Lower leg skin (tissue), 4 donors: Measurements from ENCODE around the gene PAF1. TPM values are rescaled to one million over a fixed set of nuclear protein-coding genes. Genes with fewer than 3 reads are reported as not detected.

Source experiments
- DNase-seq, 2 donors: peaks; one replicate each; pipeline ENCODE4 v3.0.0-alpha.2; 2019; ENCODE audit warnings: low spot score in 2 of 2
- H3K4me3 ChIP-seq: fragments of 200-600 bp; sonication (generic); 2 replicates; pipeline ENCODE4 v1.5.1; 2017; ENCODE audit warnings: mild to moderate bottlenecking, low read depth; ENCODE audit not compliant: poor library complexity, severe bottlenecking
- POLR2A ChIP-seq, 2 donors: fragments of 450-650 bp; IDR thresholded peaks; one replicate each; pipeline ENCODE4 v1.6.1; 2016 to 2017; ENCODE audit warnings: antibody characterized with exemption in 2 of 2, mild to moderate bottlenecking in 1 of 2, moderate library complexity in 1 of 2
- WGBS, 2 donors: methylation state at CpG; one replicate each; pipeline ENCODE4 v1.1.5; 2018; 5-methylcytosine and 5-hydroxymethylcytosine counted together
- intact Hi-C: fragments of 100-400 bp; cut with DNase I; formaldehyde crosslinking; loops from one replicate; pipeline ENCODE4 v1.15.0; 2023; ENCODE audit warnings: low total_unique reads
- total RNA-seq, 4 donors: library from RNA; depleted of rRNA; stranded (reverse); fragments of >200 nt; gene quantifications; one replicate each; pipeline ENCODE4 v1.1.0, GENCODE V29; 2016
- TF ChIP-seq, protein P1 (sequence below), 3 donors: fragments of 450-650 bp; IDR thresholded peaks; one replicate each; pipeline ENCODE4 v1.5.1; 2016; ENCODE audit warnings: antibody characterized with exemption in 3 of 3, mild to moderate bottlenecking in 3 of 3, moderate library complexity in 2 of 3

The PAF1 gene
- total RNA-seq, 4 donors from 2014 or later, result 22.4 to 48.0 (median 36.3) TPM

DNA sequence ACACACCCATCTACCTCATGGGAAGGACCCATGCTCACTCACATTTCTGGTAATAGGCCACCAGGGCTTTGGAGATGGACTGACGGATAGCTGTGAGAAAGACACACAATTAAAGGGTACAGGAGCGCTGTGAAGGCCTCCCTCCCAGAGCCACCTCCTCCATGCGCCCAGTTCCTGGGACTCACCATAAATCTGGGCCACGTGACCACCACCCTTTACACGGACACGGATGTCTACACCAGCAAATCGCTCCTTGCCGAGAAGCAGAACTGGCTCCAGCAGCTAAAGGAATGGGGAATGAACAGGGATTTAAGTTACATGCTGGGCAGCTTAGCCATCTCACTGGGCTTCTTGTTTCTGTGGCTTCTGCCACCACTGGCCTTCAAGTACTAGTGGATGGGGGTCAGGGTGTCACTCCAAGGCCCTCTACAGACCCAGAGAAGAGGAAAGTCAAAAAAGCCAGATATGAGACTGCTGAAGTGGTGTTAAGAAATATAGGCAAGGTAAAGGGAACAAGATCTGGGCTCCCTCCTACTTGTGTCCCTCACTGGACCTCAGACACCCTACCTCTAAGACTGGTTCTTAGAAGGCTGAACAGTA, 42.7 kb upstream of the PAF1 start:
- 94 to 97% methylated on average over 8 of the region's 8 CpGs for WGBS, 2 donors
- intact Hi-C loops, result no loop called here

DNA sequence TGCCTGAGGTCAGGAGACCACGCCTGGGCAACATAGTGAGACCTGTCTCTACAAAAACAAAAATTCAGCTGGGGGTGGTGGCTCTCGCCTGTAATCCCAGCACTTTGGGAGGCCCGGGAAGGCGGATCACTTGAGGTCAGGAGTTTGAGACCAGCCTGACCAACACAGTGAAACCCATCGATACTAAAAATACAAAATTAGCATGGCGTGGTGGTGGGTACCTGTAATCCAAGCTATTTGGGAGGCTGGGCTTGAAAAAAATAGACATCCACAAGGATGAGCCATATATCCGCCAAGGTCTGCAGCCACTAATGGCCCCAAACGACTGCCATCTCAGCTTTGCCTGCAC, 41.7 kb upstream of the PAF1 start:
- no peak for TF ChIP-seq POLR2A (IDR thresholded peaks at IDR 0.05)
- TF ChIP-seq, protein P1, sequence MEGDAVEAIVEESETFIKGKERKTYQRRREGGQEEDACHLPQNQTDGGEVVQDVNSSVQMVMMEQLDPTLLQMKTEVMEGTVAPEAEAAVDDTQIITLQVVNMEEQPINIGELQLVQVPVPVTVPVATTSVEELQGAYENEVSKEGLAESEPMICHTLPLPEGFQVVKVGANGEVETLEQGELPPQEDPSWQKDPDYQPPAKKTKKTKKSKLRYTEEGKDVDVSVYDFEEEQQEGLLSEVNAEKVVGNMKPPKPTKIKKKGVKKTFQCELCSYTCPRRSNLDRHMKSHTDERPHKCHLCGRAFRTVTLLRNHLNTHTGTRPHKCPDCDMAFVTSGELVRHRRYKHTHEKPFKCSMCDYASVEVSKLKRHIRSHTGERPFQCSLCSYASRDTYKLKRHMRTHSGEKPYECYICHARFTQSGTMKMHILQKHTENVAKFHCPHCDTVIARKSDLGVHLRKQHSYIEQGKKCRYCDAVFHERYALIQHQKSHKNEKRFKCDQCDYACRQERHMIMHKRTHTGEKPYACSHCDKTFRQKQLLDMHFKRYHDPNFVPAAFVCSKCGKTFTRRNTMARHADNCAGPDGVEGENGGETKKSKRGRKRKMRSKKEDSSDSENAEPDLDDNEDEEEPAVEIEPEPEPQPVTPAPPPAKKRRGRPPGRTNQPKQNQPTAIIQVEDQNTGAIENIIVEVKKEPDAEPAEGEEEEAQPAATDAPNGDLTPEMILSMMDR (IDR thresholded peaks at IDR 0.05), result no peak
- no peak for DNase-seq
- intact Hi-C loops, result no loop called here
- WGBS, 2 donors, result 92 to 96% methylated on average over 8 of the region's 8 CpGs
- H3K4me3 ChIP-seq, result no peak overlapping the region

More for the DNA sequence above, 42.7 kb upstream of the PAF1 start:
- TF ChIP-seq, protein P1 (IDR thresholded peaks at IDR 0.05), result no peak
- TF ChIP-seq POLR2A (IDR thresholded peaks at IDR 0.05), result no peak
- DNase-seq, result no peak
- H3K4me3 ChIP-seq, result no peak overlapping the region

DNA sequence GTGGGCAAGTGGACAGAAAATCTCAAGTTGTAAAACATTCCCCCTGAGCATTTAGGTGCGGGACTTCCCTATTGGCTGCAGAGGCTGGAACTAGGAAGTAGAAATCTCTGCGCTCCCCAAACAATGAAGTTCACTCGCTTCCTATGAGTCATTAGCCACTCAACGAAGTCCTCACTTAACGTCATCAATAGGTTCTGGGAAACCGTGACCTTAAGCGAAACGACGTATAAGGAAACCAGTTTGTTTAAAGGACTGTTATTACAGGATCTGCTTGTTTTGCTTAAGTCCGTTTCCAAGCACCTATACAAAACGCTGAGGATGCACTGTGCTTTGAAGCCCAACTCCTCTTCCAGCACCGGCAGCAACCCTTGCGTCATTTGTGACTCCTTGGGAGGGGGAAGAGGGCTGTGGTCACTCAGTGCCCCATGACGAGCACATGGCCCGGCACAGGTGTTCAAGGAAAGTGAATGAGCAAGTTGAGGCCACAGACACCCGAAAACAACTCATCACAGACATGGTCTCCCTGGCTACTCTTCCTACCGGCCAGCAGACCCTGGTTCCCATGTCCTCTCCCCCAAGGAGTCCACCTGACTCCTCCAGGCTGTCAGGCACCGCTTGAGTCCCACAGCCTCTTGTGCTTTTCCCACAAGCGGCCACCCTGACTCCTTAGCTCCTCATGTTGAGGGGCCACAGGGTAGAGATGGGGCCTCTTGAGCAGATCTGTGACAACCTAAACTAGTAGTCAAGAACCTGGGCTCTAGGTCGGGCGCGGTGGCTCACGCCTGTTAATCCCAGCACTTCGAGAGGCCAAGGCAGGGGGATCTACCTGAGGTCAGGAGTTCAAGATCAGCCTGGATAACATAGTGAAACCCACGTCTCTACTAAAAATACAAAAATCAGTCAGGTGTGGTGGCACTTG, 40.0 kb upstream of the PAF1 start:
- DNase-seq, result peak in 1 of 2 donors; percentile 89
- TF ChIP-seq, protein P1 (IDR thresholded peaks at IDR 0.05), result no peak
- no peak for TF ChIP-seq POLR2A (IDR thresholded peaks at IDR 0.05)
- 55 to 68% methylated on average over 23 to 25 of the region's 25 CpGs for WGBS, 2 donors
- intact Hi-C loops, result no loop called here
- H3K4me3 ChIP-seq, result no peak overlapping the region

DNA sequence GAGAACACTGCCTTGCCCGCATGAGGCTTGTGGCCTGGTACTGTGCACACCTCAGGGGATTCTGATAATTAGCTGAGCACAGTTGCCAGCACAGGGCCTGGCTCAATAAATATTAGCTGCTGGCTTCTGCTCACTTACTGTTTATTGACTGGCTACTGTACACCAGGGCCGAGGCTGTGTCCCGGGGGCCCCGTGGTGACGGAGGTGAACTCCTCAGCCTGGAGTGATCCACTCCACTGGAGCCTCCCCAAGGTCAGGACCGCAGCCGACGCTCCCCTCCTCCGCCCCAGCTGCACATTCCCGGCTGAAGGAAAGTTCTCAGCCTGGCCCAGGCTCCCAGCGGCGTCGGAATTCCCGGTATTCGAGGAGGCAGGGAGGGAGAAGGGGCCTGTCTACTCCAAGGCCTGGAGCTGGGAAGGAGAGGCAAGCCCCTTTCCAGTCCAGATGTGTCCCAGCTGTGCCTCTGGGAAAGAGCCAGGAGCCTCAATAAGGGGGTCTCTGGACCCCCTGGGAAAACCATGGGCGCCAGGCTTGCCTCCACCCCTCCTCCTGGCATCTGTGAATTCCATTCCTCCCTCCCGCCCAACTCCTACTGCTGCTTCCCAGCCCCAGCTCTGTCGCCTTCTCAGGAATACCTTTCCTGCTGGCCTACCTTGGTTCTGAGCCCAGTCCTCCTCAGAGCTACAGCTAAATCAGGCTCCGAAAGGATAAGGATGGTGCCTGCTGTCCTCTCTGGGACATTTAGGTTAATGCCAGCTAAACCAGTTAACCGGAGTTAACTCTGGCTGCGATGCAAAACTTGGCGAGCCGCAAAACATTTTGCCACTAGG, 37.6 kb upstream of the PAF1 start:
- no peak for DNase-seq
- WGBS, 2 donors, result 20 to 46% methylated on average over 18 to 23 of the region's 23 CpGs
- no peak overlapping the region for H3K4me3 ChIP-seq
- TF ChIP-seq POLR2A (IDR thresholded peaks at IDR 0.05), result no peak
- TF ChIP-seq, protein P1 (IDR thresholded peaks at IDR 0.05), result no peak
- intact Hi-C loops, result no loop called here

DNA sequence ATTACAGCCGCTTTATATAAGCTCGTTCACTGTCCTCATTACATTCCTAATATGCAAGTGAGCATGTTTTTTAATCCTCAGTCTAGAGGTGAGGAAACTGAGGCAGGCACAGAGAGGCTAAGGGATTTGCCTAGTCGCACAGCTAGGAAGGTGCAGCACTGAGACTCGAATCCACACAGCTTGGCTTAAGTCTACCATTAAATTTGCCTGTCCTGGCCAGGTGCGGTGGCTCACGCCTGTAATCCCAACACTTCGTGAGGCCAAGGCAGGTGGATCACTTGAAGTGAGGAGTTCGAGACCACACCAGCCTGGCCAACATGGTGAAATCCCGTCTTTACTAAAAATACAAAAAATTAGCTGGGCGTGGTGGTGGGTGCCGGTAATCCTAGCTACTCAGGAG, 36.8 kb upstream of the PAF1 start:
- intact Hi-C loops, result no loop called here
- TF ChIP-seq, protein P1 (IDR thresholded peaks at IDR 0.05), result no peak
- no peak for TF ChIP-seq POLR2A (IDR thresholded peaks at IDR 0.05)
- no peak for DNase-seq
- no peak overlapping the region for H3K4me3 ChIP-seq
- 91% methylated on average over 11 of the region's 11 CpGs for WGBS, 2 donors
